Cardiac muscle cell (in vitro differentiated cells and primary cell): ENCODE data around the gene EYA2. TPM values are rescaled to one million over a fixed set of nuclear protein-coding genes. Genes with fewer than 3 reads are reported as not detected.

Experiments used
- DNase-seq, 2 donors: peaks; one replicate each; pipeline versions ENCODE4 v3.0.0 to v3.0.0-alpha.2; 2010 to 2017; ENCODE audit warnings: low read depth in 1 of 2, low spot score in 1 of 2
- H3K27ac ChIP-seq: fragments of 200-600 bp; sonication (generic); 2 replicates; pipeline ENCODE4 v1.5.1; 2016
- H3K27me3 ChIP-seq: fragments of 200-600 bp; sonication (generic); 2 replicates; pipeline ENCODE4 v1.6.0; 2016; ENCODE audit warnings: control low read depth
- H3K36me3 ChIP-seq: fragments of 200-600 bp; sonication (generic); 2 replicates; pipeline ENCODE4 v1.5.1; 2016; ENCODE audit warnings: control low read depth
- H3K4me1 ChIP-seq: fragments of 200-600 bp; sonication (generic); 2 replicates; pipeline ENCODE4 v1.8.1; 2017; ENCODE audit warnings: low read depth, mild to moderate bottlenecking, mixed run types
- H3K4me3 ChIP-seq: fragments of 200-600 bp; sonication (generic); 2 replicates; pipeline ENCODE4 v1.5.1; 2016; ENCODE audit warnings: mild to moderate bottlenecking
- H3K9me3 ChIP-seq: fragments of 200-600 bp; sonication (generic); 2 replicates; pipeline ENCODE4 v1.5.1; 2017; ENCODE audit warnings: low read depth, mild to moderate bottlenecking, control low read depth
- polyA plus RNA-seq: library from polyadenylated mRNA; unstranded; fragments of >200 nt; fragmentation: Nextera tagmentation; extraction: Ambion mirVana; gene quantifications from 2 replicates; pipeline ENCODE4 v1.2.1, GENCODE V29; 2016
- total RNA-seq: library from RNA; depleted of rRNA; stranded (reverse); fragments of >200 nt; gene quantifications from 2 replicates; pipeline ENCODE4 v1.2.3, GENCODE V29; 2016
- TF ChIP-seq, protein P1 (sequence below): IDR thresholded peaks from 2 replicates; pipeline ENCODE4 v1.5.1; 2012; ENCODE audit warnings: low read depth, mild to moderate bottlenecking, low read length

Gene EYA2
- total and polyA plus RNA-seq, 2 experiments from 2014 or later: 0.30 TPM; not detected in 1

DNA sequence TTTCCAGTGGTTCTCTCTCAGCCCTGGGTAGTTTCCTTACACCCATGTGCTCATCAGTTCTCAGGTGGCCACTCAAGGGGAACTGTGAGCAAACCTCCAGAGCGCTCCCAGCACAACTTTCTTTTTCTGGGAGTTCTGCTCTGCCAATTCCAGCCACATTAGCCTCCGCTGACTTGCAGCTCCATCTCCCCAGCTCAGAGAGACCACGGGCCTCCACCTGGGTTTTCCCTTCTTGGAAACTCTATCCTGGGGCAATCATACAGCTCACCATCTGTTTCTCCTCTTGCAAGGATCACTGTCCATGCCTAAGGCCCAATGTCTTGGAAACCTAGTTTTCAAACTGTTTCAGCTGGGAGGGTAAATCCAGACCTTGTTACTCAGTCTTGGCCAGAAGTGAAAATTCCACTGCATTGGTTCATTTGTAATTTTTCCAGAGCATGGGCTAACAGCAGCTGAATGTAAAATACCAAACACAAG, 129.9 kb downstream of the EYA2 start:
- Histone ChIP-seq H3K27me3 (peaks cover 5% of the 10 kb centered on the region), H3K4me1 (no peaks in the 10 kb centered on the region), H3K4me3 (no peak overlapping the region), H3K9me3 (no peaks in the 10 kb centered on the region), H3K27ac (no peak overlapping the region), H3K36me3 (no peaks in the 10 kb centered on the region)
- TF ChIP-seq, protein P1, sequence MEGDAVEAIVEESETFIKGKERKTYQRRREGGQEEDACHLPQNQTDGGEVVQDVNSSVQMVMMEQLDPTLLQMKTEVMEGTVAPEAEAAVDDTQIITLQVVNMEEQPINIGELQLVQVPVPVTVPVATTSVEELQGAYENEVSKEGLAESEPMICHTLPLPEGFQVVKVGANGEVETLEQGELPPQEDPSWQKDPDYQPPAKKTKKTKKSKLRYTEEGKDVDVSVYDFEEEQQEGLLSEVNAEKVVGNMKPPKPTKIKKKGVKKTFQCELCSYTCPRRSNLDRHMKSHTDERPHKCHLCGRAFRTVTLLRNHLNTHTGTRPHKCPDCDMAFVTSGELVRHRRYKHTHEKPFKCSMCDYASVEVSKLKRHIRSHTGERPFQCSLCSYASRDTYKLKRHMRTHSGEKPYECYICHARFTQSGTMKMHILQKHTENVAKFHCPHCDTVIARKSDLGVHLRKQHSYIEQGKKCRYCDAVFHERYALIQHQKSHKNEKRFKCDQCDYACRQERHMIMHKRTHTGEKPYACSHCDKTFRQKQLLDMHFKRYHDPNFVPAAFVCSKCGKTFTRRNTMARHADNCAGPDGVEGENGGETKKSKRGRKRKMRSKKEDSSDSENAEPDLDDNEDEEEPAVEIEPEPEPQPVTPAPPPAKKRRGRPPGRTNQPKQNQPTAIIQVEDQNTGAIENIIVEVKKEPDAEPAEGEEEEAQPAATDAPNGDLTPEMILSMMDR: no peak
- no peak for DNase-seq

DNA sequence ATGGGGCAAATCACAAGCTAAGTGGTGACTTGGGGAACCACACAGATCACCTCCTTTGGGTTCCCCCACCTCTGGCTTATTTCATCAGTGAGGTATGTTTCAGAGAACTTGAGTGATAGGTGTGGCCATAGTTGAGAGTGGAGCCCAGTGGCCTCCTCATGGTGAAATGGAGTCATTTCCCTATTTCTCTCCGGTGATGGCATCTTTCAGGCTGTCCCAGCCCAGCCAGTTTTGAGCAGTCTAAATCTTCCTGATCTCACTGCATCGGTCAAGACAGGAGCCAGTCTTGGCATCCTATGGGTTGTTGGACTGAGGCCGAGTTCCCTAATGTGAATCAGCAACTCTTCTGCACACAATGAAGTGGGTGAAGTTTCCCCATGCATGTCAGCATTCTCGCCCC, 132.4 kb downstream of the EYA2 start:
- no peak for DNase-seq

DNA sequence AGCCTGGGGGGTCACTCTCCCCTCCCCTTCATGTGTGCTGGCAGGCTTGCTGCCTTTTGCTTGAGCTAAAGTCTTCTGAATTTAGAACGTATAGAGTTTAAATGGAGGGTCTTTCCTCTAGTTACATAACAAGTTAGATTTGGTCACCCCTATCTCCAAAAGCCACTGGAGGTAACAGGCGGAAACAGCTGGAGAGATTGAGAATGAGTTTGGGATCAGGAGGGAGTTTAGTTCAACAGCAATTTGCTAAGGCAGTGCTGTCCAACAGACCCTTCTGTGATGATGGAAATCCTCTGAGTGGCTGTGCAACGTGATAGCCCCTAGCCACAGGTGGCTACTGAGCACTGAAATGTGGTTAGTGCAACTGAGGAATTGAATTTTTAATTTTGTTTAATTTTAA, 132.8 kb downstream of the EYA2 start:
- TF ChIP-seq, protein P1: no peak
- Histone ChIP-seq H3K9me3 (no peaks in the 10 kb centered on the region), H3K4me3 (no peak overlapping the region), H3K27ac (no peak overlapping the region), H3K36me3 (no peaks in the 10 kb centered on the region), H3K27me3 (peaks cover 5% of the 10 kb centered on the region), H3K4me1 (no peaks in the 10 kb centered on the region)
- no peak for DNase-seq

More for the DNA sequence above, 132.4 kb downstream of the EYA2 start:
- Histone ChIP-seq H3K27ac (no peak overlapping the region), H3K9me3 (no peaks in the 10 kb centered on the region), H3K36me3 (no peaks in the 10 kb centered on the region), H3K4me3 (no peak overlapping the region), H3K27me3 (peaks cover 5% of the 10 kb centered on the region), H3K4me1 (no peaks in the 10 kb centered on the region)
- TF ChIP-seq, protein P1: no peak

DNA sequence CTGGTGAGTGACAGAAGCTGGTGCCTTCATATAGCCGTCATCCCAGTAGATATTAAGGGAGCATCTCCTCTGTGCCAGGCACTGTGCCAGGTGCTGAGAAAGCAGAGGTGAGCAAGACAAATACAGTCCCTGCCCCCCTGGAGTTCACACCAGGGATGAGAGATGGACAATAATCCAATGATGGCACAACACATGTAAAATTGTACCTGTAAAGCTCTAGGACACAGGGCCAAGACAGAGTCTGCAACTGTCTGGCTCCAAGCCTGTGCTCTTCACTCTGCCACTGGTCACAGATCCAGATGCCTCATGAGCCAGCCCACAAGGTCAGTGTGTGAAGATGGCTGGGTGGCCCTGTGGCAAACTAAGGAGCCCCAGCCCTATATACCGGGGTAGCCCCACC, 133.8 kb downstream of the EYA2 start:
- H3K4me3 ChIP-seq: no peak overlapping the region
- H3K36me3 ChIP-seq: no peaks in the 10 kb centered on the region
- no peaks in the 10 kb centered on the region for H3K4me1 ChIP-seq
- TF ChIP-seq, protein P1: no peak
- no peak overlapping the region for H3K27ac ChIP-seq
- DNase-seq: no peak
- peaks cover 5% of the 10 kb centered on the region for H3K27me3 ChIP-seq
- H3K9me3 ChIP-seq: no peaks in the 10 kb centered on the region

DNA sequence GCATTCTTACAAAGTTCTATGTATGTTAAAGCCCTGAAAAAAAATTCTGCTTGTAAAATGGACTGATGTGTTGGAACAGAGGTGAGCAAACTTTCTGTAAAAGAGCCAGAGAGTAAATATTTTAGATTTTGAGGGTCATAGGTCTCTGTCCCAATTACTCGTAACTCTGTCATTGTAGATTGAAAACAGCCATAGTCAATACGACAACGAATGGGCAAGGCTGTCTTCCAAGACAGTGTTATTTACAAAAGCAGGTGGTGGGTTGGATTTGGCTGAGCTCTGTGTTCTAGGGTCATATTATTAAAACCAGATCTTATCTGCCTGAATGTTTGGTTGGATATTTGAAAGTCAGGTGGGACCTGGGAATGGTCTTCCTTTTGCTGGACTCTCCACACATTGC, 135.2 kb downstream of the EYA2 start:
- Histone ChIP-seq H3K36me3 (no peaks in the 10 kb centered on the region), H3K4me3 (no peak overlapping the region), H3K9me3 (no peaks in the 10 kb centered on the region), H3K4me1 (no peaks in the 10 kb centered on the region), H3K27me3 (no peaks in the 10 kb centered on the region), H3K27ac (no peak overlapping the region)
- TF ChIP-seq, protein P1: no peak
- no peak for DNase-seq
